Activated CD4-positive, alpha-beta memory T cell treated with anti-CD3 and anti-CD28 coated beads, Interleukin-2, amount 10 ng/mL, durations not matched to agents 7 days and 5 days (primary cell): ENCODE data around the gene FAM171A1. TPM values are rescaled to one million over a fixed set of nuclear protein-coding genes. Genes with fewer than 3 reads are reported as not detected.
A peak's percentile ranks its signal among the peaks of the same experiment; 100 is the strongest.

ENCODE experiments used
- CTCF ChIA-PET: fragments of 350-600 bp; sonication (Branson Sonifier 250); formaldehyde crosslinking; loops from one replicate; lab custom pipeline; 2021; ENCODE audit warnings: antibody characterized with exemption, inconsistent platforms; lab: Charles Lee
- POLR2A ChIA-PET: fragments of 350-600 bp; sonication (Branson Sonifier 250); formaldehyde crosslinking; loops from one replicate; lab custom pipeline; 2021; ENCODE audit warnings: antibody characterized with exemption; lab: Charles Lee
- DNase-seq: peaks from one replicate; pipeline ENCODE4 v3.0.0-alpha.2; 2020
- H3K27ac Mint-ChIP-seq: one replicate; pipeline ENCODE4 v1.8.0; 2021; ENCODE audit warnings: mild to moderate bottlenecking, mixed read lengths
- H3K27me3 Mint-ChIP-seq: one replicate; pipeline ENCODE4 v1.8.0; 2021; ENCODE audit warnings: mixed read lengths
- H3K36me3 Mint-ChIP-seq: one replicate; pipeline ENCODE4 v1.8.0; 2021; ENCODE audit warnings: low read depth, mixed read lengths
- H3K4me1 Mint-ChIP-seq: one replicate; pipeline ENCODE4 v1.8.0; 2021; ENCODE audit warnings: mixed read lengths
- H3K4me3 Mint-ChIP-seq: one replicate; pipeline ENCODE4 v1.8.0; 2021; ENCODE audit warnings: mild to moderate bottlenecking, mixed read lengths
- H3K9me3 Mint-ChIP-seq: one replicate; pipeline ENCODE4 v1.8.0; 2021; ENCODE audit warnings: mixed read lengths
- total RNA-seq, 2 experiments: library from RNA; stranded (reverse); gene quantifications; one replicate each; pipeline ENCODE4 v1.2.3, GENCODE V29; 2021

FAM171A1 gene
- total RNA-seq, 2 experiments from 2014 or later = 6.0 to 6.8 TPM

DNA sequence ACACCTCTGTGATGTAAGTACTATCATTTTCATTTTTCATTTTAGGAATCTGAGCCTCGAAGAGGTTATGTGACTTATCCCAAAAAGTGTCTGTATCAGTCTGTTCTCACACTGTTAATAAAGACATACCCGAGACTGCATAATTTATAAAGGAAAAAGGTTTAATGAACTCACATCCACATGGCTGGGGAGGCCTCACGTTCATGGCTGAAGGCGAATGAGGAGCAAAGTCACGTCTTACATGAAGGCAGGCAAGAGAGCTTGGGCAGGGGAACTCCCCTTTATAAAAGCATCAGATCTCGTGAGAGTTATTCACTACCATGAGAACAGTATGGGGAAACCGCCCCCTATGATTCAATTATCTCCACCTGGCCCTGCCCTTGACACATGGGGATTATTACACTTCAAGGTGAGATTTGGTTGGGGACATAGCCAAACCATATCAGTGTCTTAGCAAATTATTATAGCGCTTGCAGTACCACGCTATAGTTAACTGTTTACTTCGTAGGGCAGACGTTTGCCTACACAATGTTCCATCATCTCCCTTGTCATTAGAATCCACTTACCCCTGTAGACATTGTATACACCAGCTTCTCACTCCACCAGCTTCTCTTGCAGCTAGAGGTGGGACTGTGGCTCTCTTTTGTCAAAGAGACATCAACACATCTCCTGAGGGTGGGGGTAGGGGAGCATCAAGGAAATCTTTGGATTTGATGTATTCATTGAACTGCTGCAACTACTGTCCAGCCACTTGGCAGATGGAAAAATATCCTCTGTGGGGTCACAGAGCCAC, 187.2 kb downstream of the FAM171A1 start:
- no peaks in the 10 kb centered on the region for H3K9me3 Mint-ChIP-seq
- ChIA-PET POLR2A (interaction anchor here (0.7 to 2.1 kb wide), 2 partner anchors 14 to 17 kb away, joined by 4 to 9 read pairs; no protein-coding TSS in a partner anchor), CTCF (interaction anchor here (2.5 kb wide), 1 partner anchor 14 kb away, joined by 12 read pairs; the partner anchor contains the start of gene NMT2)
- H3K4me1 Mint-ChIP-seq = peaks cover 29% of the 10 kb centered on the region
- no peak overlapping the region for H3K4me3 Mint-ChIP-seq
- no peak for DNase-seq
- peaks cover 6% of the 10 kb centered on the region for H3K36me3 Mint-ChIP-seq
- H3K27me3 Mint-ChIP-seq = peaks cover 4% of the 10 kb centered on the region
- H3K27ac Mint-ChIP-seq = no peak overlapping the region

DNA sequence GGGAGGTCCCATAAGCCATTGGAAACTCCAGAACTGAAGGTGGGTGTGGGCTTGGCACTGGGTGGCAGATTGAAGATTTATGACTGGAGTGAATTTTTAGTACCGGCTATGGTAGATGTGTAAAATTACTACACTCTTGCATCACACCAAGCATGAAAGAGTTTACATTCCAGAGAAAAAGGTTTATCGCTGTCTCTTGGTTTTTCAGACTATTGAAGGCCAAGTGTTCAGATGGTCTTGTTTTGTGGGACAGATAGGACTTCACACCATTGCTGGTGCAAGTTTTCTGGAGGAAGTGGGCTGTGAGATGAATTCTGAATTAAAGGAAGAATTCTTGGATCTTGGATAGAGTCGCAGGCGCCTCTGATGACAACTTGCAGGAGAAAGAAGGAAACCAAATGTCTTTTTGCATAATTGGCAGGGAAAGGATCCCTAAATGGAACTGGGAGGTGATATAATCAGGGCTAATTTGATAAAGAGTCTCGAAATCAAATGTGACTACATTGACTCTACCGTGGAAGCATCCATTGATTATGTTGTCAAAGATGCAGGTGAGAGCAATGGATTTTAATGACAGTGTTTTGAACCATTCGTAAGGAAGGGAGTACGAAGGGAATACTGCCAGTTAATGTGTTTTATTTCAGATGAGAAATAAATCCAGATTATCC, 188.4 kb downstream of the FAM171A1 start:
- DNase-seq = no peak
- H3K4me1 Mint-ChIP-seq = peaks cover 23% of the 10 kb centered on the region
- no peak overlapping the region for H3K27ac Mint-ChIP-seq
- H3K36me3 Mint-ChIP-seq = peaks cover 6% of the 10 kb centered on the region
- H3K4me3 Mint-ChIP-seq = no peak overlapping the region
- H3K9me3 Mint-ChIP-seq = no peaks in the 10 kb centered on the region
- peaks cover 4% of the 10 kb centered on the region for H3K27me3 Mint-ChIP-seq
- ChIA-PET CTCF (no interaction called here), POLR2A (interaction anchor here (2.3 kb wide), 1 partner anchor 12 kb away, joined by 10 read pairs; no protein-coding TSS in a partner anchor)

DNA sequence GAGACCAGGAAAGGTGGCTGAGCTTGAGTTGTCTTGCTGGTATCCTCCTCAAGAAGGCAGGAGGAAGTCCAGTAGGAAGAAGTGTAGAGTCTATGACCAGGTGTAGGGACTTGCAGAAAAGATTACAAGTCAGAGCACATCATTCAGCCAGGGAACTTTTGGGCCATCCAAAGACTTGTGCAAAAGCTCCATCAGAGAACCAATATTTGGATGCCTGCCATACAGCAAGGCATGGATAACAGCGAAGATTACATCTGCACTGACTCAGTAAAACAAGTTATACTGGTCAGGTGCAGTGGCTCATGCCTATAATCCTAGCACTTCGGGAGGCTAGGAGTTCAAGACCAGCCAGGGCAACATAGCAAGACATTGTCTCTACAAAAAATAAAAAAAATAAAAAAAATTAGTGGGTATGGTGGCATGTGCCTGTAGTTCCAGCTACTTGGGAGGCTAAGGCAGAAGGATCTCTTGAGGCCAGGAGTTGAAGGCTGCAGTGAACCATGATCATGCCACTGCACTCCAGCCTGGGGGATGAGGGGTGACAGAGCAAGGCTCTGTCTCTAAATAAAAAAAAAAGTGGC, 189.4 kb downstream of the FAM171A1 start:
- ChIA-PET CTCF (no interaction called here), POLR2A (interaction anchor here (2.3 kb wide), 1 partner anchor 11 kb away, joined by 10 read pairs; no protein-coding TSS in a partner anchor)
- H3K4me1 Mint-ChIP-seq = peaks cover 19% of the 10 kb centered on the region
- no peak overlapping the region for H3K27ac Mint-ChIP-seq
- DNase-seq = no peak
- no peak overlapping the region for H3K4me3 Mint-ChIP-seq
- peaks cover 5% of the 10 kb centered on the region for H3K36me3 Mint-ChIP-seq
- H3K9me3 Mint-ChIP-seq = no peaks in the 10 kb centered on the region
- peaks cover 4% of the 10 kb centered on the region for H3K27me3 Mint-ChIP-seq

DNA sequence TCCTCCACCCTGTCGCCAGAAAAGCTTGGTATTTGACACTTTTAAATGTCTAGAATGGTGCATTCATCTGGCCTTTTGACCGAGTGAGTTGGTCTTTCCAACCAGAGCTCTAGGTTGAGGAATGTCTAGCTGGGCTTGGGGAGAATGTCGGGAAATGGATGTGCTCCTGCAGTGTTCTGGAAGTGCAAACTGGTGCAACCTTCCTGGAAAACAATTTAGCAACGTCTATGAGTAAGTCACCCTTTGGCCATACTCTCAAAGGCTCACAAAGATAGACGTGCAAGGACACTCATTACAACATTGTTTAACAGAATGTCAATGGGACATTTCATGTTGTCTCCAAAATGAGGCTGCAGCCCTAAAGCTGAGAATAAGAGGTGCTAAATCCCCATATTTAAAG, 190.4 kb downstream of the FAM171A1 start:
- Mint-ChIP-seq H3K36me3 (no peaks in the 10 kb centered on the region), H3K4me1 (peaks cover 11% of the 10 kb centered on the region), H3K27ac (no peak overlapping the region), H3K27me3 (peaks cover 4% of the 10 kb centered on the region), H3K4me3 (no peak overlapping the region), H3K9me3 (no peaks in the 10 kb centered on the region)
- ChIA-PET POLR2A (interaction anchor here (2.3 kb wide), 1 partner anchor 10 kb away, joined by 10 read pairs; no protein-coding TSS in a partner anchor), CTCF (no interaction called here)
- DNase-seq = no peak

DNA sequence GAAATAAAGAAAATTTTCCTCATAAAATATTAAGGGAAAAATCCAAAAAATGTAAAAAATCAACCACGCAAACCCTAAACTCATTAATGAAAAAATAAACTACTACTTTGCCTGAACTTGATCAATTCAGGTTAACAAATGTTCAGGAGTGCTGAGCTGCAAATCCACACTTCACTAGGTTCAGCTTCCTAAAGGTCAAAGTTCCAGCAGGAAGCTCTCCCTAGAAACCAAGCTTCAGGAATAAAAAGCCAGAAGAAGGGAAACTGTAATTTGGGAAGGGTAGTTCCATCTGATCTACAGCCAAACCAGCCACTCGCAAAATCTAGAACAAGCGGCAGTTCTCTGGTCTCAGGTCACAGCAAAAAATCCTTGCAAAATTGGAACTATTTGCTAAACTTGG, 194.8 kb downstream of the FAM171A1 start:
- H3K27me3 Mint-ChIP-seq = peaks cover 4% of the 10 kb centered on the region
- no peak overlapping the region for H3K27ac Mint-ChIP-seq
- ChIA-PET POLR2A (interaction anchor here (1.5 kb wide), 1 partner anchor 13 kb away, joined by 3 read pairs; no protein-coding TSS in a partner anchor), CTCF (interaction anchor here (1.6 kb wide), 1 partner anchor 33 kb away, joined by 4 read pairs; no protein-coding TSS in a partner anchor)
- no peaks in the 10 kb centered on the region for H3K9me3 Mint-ChIP-seq
- H3K4me1 Mint-ChIP-seq = peaks cover 11% of the 10 kb centered on the region
- DNase-seq = no peak
- no peaks in the 10 kb centered on the region for H3K36me3 Mint-ChIP-seq
- no peak overlapping the region for H3K4me3 Mint-ChIP-seq

DNA sequence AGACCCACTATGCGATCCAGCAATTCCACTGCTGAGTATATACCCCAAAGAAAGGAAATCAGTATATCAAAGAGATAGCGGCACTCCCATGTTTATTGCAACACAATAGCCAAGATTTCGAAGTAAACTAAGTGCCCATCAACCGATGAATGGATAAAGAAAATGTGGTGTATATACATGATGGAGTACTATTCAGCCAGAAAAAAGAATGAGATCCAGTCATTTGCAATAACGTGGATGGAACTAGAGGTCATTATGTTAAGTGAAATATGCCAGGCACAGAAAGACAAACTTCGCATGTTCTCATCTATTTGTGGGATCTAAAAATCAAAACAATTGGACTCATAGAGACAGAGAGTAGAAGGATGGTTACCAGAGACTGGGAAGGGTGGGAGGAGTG, 195.5 kb downstream of the FAM171A1 start:
- H3K9me3 Mint-ChIP-seq = no peaks in the 10 kb centered on the region
- H3K36me3 Mint-ChIP-seq = no peaks in the 10 kb centered on the region
- ChIA-PET POLR2A (interaction anchor here (1.5 kb wide), 1 partner anchor 14 kb away, joined by 3 read pairs; no protein-coding TSS in a partner anchor), CTCF (no interaction called here)
- DNase-seq = no peak
- peaks cover under 1% of the 10 kb centered on the region for H3K27me3 Mint-ChIP-seq
- no peak overlapping the region for H3K27ac Mint-ChIP-seq
- H3K4me1 Mint-ChIP-seq = peaks cover 17% of the 10 kb centered on the region
- no peak overlapping the region for H3K4me3 Mint-ChIP-seq

DNA sequence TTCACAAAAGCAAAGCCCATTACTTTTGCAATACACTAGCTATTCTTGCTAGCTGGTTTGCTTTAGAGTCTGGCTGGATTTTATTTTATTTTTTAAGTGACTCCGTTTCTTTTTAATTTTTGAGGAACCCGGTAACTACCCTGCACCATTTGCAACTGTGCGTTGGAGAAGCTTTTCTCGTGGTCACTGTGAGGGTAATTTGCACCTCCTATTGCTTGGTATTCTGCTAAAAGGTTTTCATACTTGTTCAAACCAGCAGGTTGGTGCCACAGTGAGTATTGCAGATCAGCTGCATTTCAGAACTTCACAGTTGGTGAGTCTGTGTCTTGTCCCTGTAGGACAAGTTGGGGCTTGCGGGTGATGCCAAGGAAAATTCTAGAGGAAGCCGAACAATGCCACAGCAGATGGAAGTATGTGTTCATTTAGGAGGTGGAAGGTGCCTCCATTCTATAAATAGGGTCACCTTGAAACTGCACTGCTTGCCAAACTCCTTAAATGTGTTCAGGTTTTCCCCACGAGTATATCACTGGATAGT, 198.7 kb downstream of the FAM171A1 start:
- Mint-ChIP-seq H3K36me3 (peaks cover 3% of the 10 kb centered on the region), H3K4me1 (peaks cover 37% of the 10 kb centered on the region), H3K9me3 (no peaks in the 10 kb centered on the region), H3K27me3 (no peaks in the 10 kb centered on the region), H3K27ac (no peak overlapping the region), H3K4me3 (no peak overlapping the region)
- ChIA-PET POLR2A (interaction anchor here (1.3 to 2.7 kb wide), 3 partner anchors 9 to 75 kb away, joined by 5 to 10 read pairs (median 5); partner anchors contain the start of gene RPP38), CTCF (interaction anchor here (1.1 to 1.7 kb wide), 2 partner anchors 13 to 37 kb away, joined by 3 to 4 read pairs; no protein-coding TSS in a partner anchor)
- DNase-seq = no peak

DNA sequence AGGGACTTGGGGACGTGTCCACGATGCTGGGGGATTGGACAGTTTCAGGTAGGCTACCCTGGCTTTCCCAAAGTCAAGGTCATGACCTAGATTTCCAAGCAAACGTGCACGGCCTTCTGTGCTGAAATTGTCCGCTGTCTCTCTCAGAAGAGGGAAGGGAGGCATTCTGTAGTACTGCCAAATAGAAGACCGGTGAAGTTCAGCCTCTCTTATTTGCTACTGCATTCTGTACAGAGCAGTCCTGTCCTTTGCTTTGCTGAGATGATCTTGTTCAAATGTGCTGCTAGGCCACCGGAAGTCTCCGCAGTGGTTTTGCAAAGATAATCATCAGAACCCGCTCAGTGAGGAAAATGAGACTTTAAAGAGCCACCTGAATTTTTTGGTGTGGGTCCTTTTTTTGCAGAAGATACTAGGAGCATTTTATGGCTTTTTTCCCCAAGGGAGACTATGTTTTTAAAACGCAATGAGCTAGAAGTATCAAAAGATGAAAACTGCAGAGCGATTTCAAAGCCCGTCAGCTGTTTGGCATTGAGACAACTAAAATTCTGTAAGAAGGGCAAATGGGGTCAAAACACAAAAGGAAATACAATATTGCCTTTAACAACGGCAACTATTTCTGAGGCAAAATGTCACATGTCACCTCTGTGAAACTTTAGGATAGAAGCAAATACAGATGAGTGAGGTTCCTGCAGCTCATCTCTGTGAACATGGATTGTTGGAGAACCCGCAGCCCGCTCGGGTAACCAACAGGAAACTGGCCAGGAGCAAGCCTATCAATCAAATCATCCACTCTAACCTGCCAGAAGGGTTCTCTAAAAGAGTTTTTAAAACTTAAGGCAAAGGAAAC, 201.3 kb downstream of the FAM171A1 start:
- POLR2A ChIA-PET = interaction anchor here (0.7 to 5.6 kb wide), 17 partner anchors 12 to 984 kb away, joined by 3 to 39 read pairs (median 7); partner anchors contain the start of genes DCLRE1C, MEIG1 and RPP38
- peak; percentile 79 for DNase-seq

DNA sequence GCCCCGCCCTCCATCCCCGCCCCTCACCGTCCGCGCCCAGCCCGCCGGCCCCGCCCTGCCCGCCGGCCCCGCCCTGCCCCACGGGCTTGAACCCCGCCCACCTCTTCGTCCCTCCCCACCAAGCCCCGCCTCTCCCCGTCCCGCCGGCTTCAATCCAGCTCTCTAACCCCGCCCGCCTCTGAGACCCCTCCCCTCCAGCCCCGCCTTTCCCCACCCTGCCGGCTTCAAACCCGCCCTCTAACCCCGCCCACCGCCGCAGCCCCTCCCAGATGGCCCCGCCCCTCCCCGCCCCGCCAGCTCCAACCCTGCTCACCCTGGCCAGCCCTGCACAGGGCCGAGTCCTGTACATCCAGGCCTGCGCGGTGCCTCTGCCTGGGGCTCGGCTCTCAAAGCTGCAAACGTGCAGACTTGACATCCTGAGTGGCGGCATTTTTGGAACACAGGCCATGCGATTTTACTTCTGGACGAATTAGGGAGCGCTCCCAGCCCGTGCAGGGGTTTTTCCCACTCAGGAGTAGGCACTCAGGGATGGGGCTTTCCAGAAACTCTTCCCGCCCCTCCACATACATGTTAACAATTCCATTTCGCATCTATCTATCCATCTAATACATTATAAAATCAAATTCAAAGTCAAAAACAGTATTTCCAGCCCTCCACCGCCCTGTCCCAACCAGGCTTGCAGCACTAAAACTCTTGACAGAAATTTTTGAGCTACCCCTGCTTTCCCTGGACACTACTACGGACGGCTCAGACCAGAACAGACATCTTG, 202.1 kb downstream of the FAM171A1 start:
- POLR2A ChIA-PET = interaction anchor here (0.6 to 5.6 kb wide), 16 partner anchors 16 to 331 kb away, joined by 3 to 39 read pairs (median 6); partner anchors contain the start of genes CDNF, DCLRE1C, HSPA14 and MEIG1
- Mint-ChIP-seq H3K4me3 (peak overlapping the region; percentile 75), H3K27me3 (no peaks in the 10 kb centered on the region), H3K36me3 (peaks cover 19% of the 10 kb centered on the region), H3K27ac (peak overlapping the region; percentile 94), H3K9me3 (no peaks in the 10 kb centered on the region), H3K4me1 (peaks cover 53% of the 10 kb centered on the region)
- peak; percentile 97 for DNase-seq
- CTCF ChIA-PET = interaction anchor here (0.6 to 5.0 kb wide), 11 partner anchors 16 to 216 kb away, joined by 3 to 29 read pairs (median 3); no protein-coding TSS in a partner anchor

More for the DNA sequence above, 201.3 kb downstream of the FAM171A1 start:
- H3K4me3 Mint-ChIP-seq = peak overlapping the region; percentile 75
- peaks cover 13% of the 10 kb centered on the region for H3K36me3 Mint-ChIP-seq
- peaks cover 50% of the 10 kb centered on the region for H3K4me1 Mint-ChIP-seq
- no peaks in the 10 kb centered on the region for H3K27me3 Mint-ChIP-seq
- CTCF ChIA-PET = interaction anchor here (1.6 to 5.0 kb wide), 4 partner anchors 16 to 64 kb away, joined by 4 to 29 read pairs (median 10); no protein-coding TSS in a partner anchor
- no peaks in the 10 kb centered on the region for H3K9me3 Mint-ChIP-seq
- peak overlapping the region; percentile 94 for H3K27ac Mint-ChIP-seq

DNA sequence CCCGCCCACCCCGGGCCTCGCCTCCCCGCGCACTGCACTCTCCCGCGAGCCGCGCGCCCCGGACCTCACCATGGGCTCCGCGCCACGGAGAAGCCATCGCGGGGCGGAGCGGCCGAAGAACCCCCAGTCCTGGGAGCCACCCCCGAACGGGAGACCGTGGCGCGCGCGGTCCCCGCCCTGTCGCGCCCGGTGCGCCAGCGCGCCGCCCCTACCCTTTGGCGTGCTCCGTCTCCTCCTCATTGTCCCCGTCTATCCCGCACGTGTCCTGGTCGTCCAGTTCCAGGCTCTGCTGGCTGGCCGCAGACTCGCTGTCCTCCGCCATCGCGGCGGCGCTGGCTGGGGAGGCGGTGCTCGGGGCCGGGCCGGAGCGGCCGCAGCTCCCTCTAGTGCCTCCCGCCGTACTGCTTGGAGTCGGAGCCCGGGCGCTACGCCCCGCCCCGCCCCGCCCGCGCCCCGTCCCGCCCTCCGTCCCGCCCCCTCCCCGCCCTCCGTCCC, 202.8 kb downstream of the FAM171A1 start, which contains the start of gene NMT2:
Gene NMT2, minus strand, starts transcription at position 403 of the 495 bp plus-strand sequence. Its CDS starts 81 bp downstream, at position 322.
- peaks cover 57% of the 10 kb centered on the region for H3K4me1 Mint-ChIP-seq

More for the DNA sequence above, 202.8 kb downstream of the FAM171A1 start, which contains the start of gene NMT2:
- CTCF ChIA-PET = interaction anchor here (0.7 to 5.0 kb wide), 14 partner anchors 17 to 215 kb away, joined by 3 to 29 read pairs (median 4); partner anchors contain the start of gene MEIG1
- POLR2A ChIA-PET = interaction anchor here (0.6 to 5.6 kb wide), 16 partner anchors 17 to 330 kb away, joined by 3 to 39 read pairs (median 8); partner anchors contain the start of genes CDNF, DCLRE1C, HSPA14 and MSANTD7
- H3K4me3 Mint-ChIP-seq = peak within 1 kb of the TSS; percentile 89
- peak within 1 kb of the TSS; percentile 94 for H3K27ac Mint-ChIP-seq
- no peak for DNase-seq
- no peaks in the 10 kb centered on the region for H3K9me3 Mint-ChIP-seq
- peaks cover 22% of the 10 kb centered on the region for H3K36me3 Mint-ChIP-seq
- H3K27me3 Mint-ChIP-seq = no peaks in the 10 kb centered on the region
